Frontal cortex (tissue), 4 donors: ENCODE measurements around the gene RB1. TPM values are rescaled to one million over a fixed set of nuclear protein-coding genes. Genes with fewer than 3 reads are reported as not detected.
"Not testable (repeated sequence)": the region's sequence is repeated elsewhere in the genome, so short reads cannot be mapped to it uniquely, and the experiment has no call there.

Experiments used
- DNase-seq, 2 donors: peaks; one replicate each; pipeline ENCODE4 v3.0.0; 2012; ENCODE audit warnings: low spot score in 2 of 2
- FAIRE-seq: peaks from 2 replicates; lab custom pipeline; 2012; peaks lifted over from hg19 to GRCh38; lab: Jason Lieb, UNC
- total RNA-seq: library from RNA; depleted of rRNA; stranded (reverse); fragments of >200 nt; gene quantifications from one replicate; pipeline ENCODE4 v1.2.3, GENCODE V29; 2014
- donor health status: control.
- donor health status: control.
- donor health status: control.

RB1 gene
- total RNA-seq, 1 donor from 2014 or later: 35.9 TPM

GRCh38 chr13:48436661-48437288 is 133.2 kb downstream of the RB1 start:
- DNase-seq: no peak
- no peak for FAIRE-seq

GRCh38 chr13:48437371-48437770 is 133.8 kb downstream of the RB1 start:
- no peak for FAIRE-seq
- no peak for DNase-seq

- DNase-seq: no peak
- no peak for FAIRE-seq
Observed at GRCh38 chr13:48443442-48444208, 140.1 kb downstream of the RB1 start.

- DNase-seq: no peak
- no peak for FAIRE-seq
Observed at GRCh38 chr13:48446464-48446863, 142.9 kb downstream of the RB1 start.

- DNase-seq: no peak
- no peak for FAIRE-seq
Observed at GRCh38 chr13:48448285-48448958, 144.9 kb downstream of the RB1 start.

- FAIRE-seq: no peak
- DNase-seq: no peak
Observed at GRCh38 chr13:48448959-48449614, 145.5 kb downstream of the RB1 start.

GRCh38 chr13:48449656-48450055 is 146.1 kb downstream of the RB1 start:
- FAIRE-seq (no peak), DNase-seq (no peak)

GRCh38 chr13:48451196-48451595 is 147.6 kb downstream of the RB1 start:
- not testable (repeated sequence) for DNase-seq, FAIRE-seq

GRCh38 chr13:48456546-48456945 is 153.0 kb downstream of the RB1 start:
- DNase-seq: no peak
- FAIRE-seq: no peak

GRCh38 chr13:48457578-48458242 is 154.2 kb downstream of the RB1 start:
- DNase-seq: no peak
- FAIRE-seq: no peak

GRCh38 chr13:48475230-48475629 is 171.7 kb downstream of the RB1 start:
- DNase-seq: no peak
- FAIRE-seq: no peak

- DNase-seq (no peak), FAIRE-seq (no peak)
Observed at GRCh38 chr13:48476215-48476614, 172.7 kb downstream of the RB1 start.

- FAIRE-seq (no peak), DNase-seq (no peak)
Observed at GRCh38 chr13:48476686-48477085, 173.1 kb downstream of the RB1 start.

- no peak for DNase-seq
- no peak for FAIRE-seq
Observed at GRCh38 chr13:48477191-48477855, 173.8 kb downstream of the RB1 start.

GRCh38 chr13:48478391-48478790 is 174.8 kb downstream of the RB1 start:
- DNase-seq (no peak), FAIRE-seq (no peak)

- DNase-seq (no peak), FAIRE-seq (no peak)
Observed at GRCh38 chr13:48483575-48483974, 180.0 kb downstream of the RB1 start.

GRCh38 chr13:48485432-48485831 is 181.9 kb downstream of the RB1 start:
- no peak for FAIRE-seq
- DNase-seq: no peak

GRCh38 chr13:48486362-48486761 is 182.8 kb downstream of the RB1 start:
- DNase-seq: no peak
- FAIRE-seq: no peak

- FAIRE-seq (no peak), DNase-seq (no peak)
Observed at GRCh38 chr13:48486836-48487235, 183.3 kb downstream of the RB1 start.

- FAIRE-seq (no peak), DNase-seq (no peak)
Observed at GRCh38 chr13:48487968-48488367, 184.4 kb downstream of the RB1 start.
